GM18867 (cell line): ENCODE data around the gene AP5Z1.

Experiments
- ATAC-seq: cut with Tn5 transposase; IDR thresholded peaks from one replicate; pipeline ENCODE4 v1.9.1; 2021; ENCODE audit warnings: mild to moderate bottlenecking, moderate library complexity; ENCODE audit not compliant: unreplicated experiment

AP5Z1 gene

DNA sequence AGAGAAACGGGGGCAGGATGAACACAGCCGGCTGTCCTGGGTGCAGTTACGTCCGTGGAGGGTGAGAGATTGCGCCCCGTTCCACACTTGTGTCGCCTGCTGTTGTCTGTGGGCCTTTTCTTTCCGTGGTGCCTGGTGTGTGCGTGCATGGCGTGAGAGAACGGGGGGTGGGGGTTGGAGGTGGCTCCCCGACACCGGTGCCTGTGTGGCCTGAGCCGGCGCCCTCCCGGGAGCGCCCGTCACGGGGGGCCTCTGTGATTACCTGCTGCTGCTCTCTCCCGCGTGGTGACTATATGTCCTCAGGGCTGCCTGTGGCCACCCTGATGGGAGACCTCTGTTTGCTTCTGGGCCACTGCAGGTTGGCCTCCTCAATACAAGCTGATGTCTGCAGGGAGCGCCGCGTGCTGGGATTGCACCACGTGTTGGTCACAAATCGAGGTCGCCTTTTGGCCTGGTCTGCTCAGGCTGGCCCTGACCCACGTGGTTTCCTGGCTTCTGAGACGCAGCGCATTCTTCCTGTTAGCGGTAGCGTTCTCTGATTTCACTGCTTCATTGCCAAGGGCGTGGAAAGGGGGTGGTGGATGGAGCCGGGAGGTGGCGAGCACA lies 10.9 kb upstream of the AP5Z1 start:
- no peak for ATAC-seq

GRCh38 chr7:4765776-4766490 lies 9.5 kb upstream of the AP5Z1 start:
- ATAC-seq, result no peak

GRCh38 chr7:4766666-4767519 lies 8.5 kb upstream of the AP5Z1 start:
- no peak for ATAC-seq

- no peak for ATAC-seq
Observed at GRCh38 chr7:4768597-4769569, 6.5 kb upstream of the AP5Z1 start.

GRCh38 chr7:4769761-4770160 lies 5.7 kb upstream of the AP5Z1 start:
- ATAC-seq, result no peak

DNA sequence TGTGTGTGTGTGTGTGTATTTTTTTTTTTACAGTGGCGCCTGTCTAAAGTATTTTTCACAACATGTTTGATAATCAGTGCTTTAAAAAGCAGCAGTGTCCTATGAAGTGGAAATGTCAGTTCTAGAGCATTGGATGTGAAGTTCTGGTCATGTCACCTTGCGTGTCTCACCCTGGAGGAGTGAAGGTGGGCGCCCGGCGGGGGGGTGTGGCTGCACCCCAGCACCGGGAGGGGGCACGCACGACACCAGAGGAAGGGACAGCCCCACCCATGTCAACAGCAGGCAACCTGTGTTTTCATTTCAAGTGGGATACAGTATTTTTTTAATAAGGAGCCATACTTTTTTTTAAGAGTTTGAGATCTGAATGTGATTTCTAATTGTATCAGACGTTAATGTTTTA lies 4.5 kb upstream of the AP5Z1 start:
- ATAC-seq, result no peak

- ATAC-seq, result no peak
Observed at GRCh38 chr7:4771737-4772136, 3.7 kb upstream of the AP5Z1 start.

DNA sequence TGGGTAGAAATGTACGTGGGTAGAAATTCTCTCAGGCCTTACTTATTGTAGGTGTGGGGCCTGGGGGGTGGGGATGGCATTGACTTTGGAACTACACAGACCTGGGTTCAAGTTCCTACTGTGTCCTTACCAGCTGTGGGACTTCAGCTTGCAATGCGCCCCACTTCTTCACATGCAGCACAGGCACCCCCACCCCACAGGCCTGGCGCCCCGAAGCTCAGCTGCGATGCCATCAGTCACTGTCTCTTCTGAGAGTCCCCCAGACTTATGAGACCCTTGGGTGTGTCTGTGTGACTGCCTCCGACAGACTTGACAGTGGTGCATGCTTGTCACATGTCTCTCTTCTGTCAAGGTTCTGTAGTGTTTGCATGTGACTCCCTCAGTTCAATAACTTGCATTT lies 3.1 kb upstream of the AP5Z1 start:
- no peak for ATAC-seq

DNA sequence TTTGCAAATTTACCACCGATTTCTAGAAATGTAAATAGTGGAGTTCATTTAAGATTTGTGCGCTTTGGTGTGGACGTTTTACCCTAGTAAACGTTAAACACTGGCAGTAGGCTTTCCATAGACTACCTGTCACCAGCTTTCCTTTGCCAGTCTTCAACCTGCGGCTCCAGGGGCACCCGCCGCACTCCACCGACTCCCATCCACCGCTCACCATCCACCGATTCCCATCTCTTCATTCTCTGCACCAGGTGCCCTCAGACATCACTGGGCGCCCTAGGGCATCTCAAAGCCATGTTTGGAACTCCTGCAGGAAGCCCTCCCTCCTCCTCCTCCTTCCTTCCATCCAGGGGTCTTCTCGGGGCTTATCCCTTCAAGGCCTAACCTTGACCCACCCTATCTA lies 1.4 kb upstream of the AP5Z1 start:
- ATAC-seq, result no peak

DNA sequence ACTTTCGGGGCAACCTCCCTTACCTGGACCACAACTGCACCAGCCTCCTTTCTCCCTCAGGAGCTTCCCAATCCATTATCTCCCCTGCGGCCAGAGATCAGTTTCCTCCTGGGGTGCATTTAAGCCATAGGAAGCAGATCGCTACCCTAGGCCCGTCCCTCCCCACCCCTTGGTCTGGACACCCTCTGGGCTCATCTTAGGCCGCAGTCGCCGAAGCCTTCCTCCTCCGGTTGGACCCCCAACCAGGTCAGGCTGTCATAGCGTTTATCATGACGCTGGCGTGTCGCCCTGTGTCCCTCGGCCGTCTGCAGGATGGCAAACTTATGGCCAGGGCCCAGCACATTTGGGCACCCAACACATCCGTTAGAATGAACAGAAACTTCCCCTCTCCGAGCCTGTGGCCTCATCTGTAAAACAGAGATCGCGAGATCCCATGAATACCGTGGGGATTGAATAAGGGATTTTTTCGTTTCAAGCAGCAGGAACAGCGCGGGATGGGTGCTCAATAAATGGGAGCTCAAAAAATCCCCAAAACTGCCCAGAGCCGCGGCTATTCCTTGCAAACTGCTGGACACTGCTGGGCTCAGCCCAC lies 669 bp upstream of the AP5Z1 start:
- peak; percentile 29 for ATAC-seq

DNA sequence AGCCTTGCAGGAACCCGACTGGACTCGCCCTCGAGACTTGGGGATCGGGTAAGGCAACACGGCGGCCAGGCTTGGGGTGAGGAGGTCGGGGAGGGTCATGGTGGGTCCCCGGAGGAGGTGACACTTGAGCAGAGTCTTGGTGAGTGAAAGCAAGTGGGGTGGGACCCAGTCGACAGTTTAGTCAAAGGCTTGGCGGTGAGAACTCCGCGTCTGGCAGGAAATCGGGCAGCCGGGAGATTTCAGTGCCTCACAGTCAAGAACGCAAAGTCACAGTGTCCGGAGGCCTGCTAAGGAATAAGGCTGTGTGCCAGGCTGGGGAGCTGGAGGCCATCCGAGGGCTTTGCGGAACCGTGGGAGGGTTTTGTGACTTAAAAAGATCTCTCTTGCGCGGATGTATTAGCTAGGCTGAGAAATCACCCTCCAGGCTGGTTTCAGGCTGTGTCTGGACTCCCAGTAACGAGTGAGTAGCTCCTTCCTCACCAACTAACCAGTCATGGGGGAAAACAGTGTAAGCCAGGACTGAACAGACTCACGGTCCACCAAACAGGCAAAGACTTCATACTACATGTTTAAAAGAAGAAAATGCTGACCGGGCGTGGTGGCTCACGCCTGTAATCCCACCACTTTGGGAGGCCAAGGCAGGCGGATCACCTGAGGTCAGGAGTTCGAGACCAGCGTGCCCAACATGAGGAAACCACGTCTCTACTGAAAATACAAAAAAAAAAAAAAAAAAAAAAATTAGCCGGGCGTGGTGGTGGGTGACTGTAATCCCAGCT lies 613 bp downstream of the AP5Z1 start:
- ATAC-seq, result no peak

DNA sequence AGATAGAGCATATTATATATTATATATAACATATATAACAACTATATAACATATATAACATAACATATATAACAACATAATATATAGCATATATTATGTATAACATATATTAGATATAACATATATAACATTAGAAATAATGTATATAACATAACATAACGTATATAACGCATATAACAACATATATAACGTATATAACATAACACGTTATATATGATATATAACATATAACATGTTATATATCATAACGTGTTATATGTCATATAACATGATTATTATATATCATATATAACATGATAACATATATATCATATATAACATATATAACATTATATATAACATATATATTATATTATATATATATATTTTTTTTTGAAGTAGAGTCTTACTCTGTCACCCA lies 3.7 kb downstream of the AP5Z1 start:
- ATAC-seq, result no peak

DNA sequence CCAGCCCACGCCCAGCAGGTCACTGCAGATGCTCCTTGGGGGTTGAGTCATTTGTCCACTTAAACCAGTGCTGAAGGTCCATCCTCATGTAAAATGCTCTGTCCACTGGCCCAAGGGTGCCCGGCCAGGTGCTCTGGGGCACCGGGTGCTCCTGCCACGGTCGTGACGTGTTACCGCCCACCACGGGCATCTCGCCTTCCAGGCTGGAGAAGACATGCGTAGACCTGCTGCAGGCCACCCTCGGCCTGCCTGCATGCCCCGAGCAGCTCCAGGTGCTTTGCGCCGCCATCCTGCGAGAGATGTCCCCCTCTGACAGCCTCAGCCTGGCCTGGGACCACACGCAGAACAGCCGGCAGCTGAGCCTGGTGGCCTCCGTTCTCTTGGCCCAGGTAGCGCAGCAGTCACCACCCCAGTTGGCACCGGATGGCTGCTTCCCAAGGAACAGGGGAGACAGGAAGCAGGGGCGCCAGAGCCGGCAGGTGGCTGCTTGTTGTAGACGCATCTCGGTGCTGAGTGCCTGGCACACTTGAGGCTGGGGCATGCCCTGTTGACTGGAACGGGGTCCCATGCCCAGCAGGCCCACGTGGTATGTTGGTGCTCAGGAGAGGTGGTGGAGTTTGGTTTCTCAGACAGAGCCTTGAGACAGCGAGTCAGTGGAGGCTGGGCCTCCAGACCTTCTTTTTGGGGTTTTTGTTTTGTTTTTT lies 6.1 kb downstream of the AP5Z1 start:
- no peak for ATAC-seq

GRCh38 chr7:4782333-4783291 lies 7.2 kb downstream of the AP5Z1 start:
- no peak for ATAC-seq

- ATAC-seq, result no peak
Observed at GRCh38 chr7:4783292-4783652, 7.8 kb downstream of the AP5Z1 start.

GRCh38 chr7:4783762-4784351 lies 8.4 kb downstream of the AP5Z1 start:
- no peak for ATAC-seq

- ATAC-seq, result no peak
Observed at GRCh38 chr7:4784799-4785198, 9.4 kb downstream of the AP5Z1 start.

GRCh38 chr7:4785371-4785770 lies 9.9 kb downstream of the AP5Z1 start:
- no peak for ATAC-seq
